Activated naive CD8-positive, alpha-beta T cell (primary cell): Measurements from ENCODE around the gene PPM1K.
"Not testable (repeated sequence)": the region's sequence is repeated elsewhere in the genome, so short reads cannot be mapped to it uniquely, and the experiment has no call there.

Experiments used
- H3K27ac Mint-ChIP-seq: one replicate; pipeline ENCODE4 v1.8.0; 2021; ENCODE audit warnings: mixed read lengths
- H3K27me3 Mint-ChIP-seq: one replicate; pipeline ENCODE4 v1.8.0; 2021; ENCODE audit warnings: mixed read lengths
- H3K36me3 Mint-ChIP-seq: one replicate; pipeline ENCODE4 v1.8.0; 2021; ENCODE audit warnings: mixed read lengths
- H3K4me1 Mint-ChIP-seq: one replicate; pipeline ENCODE4 v1.8.0; 2021; ENCODE audit warnings: low read depth, mixed read lengths
- H3K4me3 Mint-ChIP-seq: one replicate; pipeline ENCODE4 v1.8.0; 2021; ENCODE audit warnings: mild to moderate bottlenecking, mixed read lengths
- H3K9me3 Mint-ChIP-seq: one replicate; pipeline ENCODE4 v1.8.0; 2021; ENCODE audit warnings: low read depth, mixed read lengths

Gene PPM1K

DNA sequence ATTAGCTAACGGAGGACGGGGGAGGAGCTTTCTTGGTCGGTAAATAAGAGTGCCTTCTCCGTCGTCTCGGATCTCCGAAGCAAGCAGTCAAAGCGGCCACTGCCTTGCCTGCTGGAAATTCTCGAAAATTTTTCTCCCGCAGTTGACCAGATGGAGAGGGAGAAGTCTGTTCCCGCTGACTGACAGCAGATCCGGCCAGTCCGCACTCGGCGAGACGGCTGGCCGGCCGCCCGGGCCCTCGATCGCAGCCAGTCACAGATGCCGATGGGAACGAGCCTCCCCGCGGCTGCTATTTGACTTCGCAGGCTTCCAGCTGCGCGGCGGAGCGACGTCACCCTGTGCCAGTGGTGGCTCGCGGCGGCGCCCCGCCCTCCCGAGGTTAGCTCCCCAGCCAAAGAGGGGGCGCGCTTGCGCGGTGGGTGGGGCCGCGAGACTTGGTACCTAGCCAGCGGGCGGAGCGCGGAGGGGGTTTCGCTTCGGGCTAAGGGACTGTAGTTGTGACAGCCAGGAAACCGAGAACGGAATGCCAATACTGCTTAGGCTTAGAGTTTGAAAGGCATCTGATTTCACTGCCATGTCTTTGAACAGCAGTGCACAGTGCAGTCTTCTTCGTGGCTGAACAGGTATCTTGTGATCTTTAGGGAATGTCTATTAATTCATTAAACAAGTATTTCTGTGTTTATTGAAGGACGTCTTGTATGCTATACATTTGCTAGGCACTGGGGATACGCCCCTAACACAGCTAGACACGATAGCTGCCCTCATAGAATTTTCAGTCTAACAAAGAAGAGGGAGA lies at the start of gene PPM1K:
Gene PPM1K (minus strand): TSS at position 123 of the 796 bp plus-strand sequence. CDS start 5,978 bp downstream, outside the sequence.
- H3K9me3 Mint-ChIP-seq, result no peaks in the 10 kb centered on the region
- peak within 1 kb of the TSS; percentile 99 for H3K27ac Mint-ChIP-seq
- H3K36me3 Mint-ChIP-seq, result peaks cover 2% of the 10 kb centered on the region
- peak within 1 kb of the TSS; percentile 98 for H3K4me3 Mint-ChIP-seq
- H3K27me3 Mint-ChIP-seq, result no peaks in the 10 kb centered on the region
- H3K4me1 Mint-ChIP-seq, result peaks cover 46% of the 10 kb centered on the region

GRCh38 chr4:88333741-88334405 lies 49.5 kb upstream of the PPM1K start:
- Mint-ChIP-seq H3K27me3 (no peaks in the 10 kb centered on the region), H3K4me1 (peaks cover 7% of the 10 kb centered on the region), H3K4me3 (no peak overlapping the region), H3K36me3 (peaks cover 2% of the 10 kb centered on the region), H3K27ac (no peak overlapping the region), H3K9me3 (no peaks in the 10 kb centered on the region)

GRCh38 chr4:88327665-88328064 lies 43.3 kb upstream of the PPM1K start:
- no peak overlapping the region for H3K4me3 Mint-ChIP-seq
- no peaks in the 10 kb centered on the region for H3K9me3 Mint-ChIP-seq
- no peak overlapping the region for H3K27ac Mint-ChIP-seq
- peaks cover 2% of the 10 kb centered on the region for H3K27me3 Mint-ChIP-seq
- peaks cover 2% of the 10 kb centered on the region for H3K36me3 Mint-ChIP-seq
- no peaks in the 10 kb centered on the region for H3K4me1 Mint-ChIP-seq

- Mint-ChIP-seq H3K27ac (peak overlapping the region; percentile 94), H3K4me3 (peak overlapping the region; percentile 85), H3K27me3 (no peaks in the 10 kb centered on the region), H3K9me3 (no peaks in the 10 kb centered on the region), H3K4me1 (peaks cover 24% of the 10 kb centered on the region), H3K36me3 (no peaks in the 10 kb centered on the region)
Observed at GRCh38 chr4:88320780-88321373, 36.5 kb upstream of the PPM1K start.

DNA sequence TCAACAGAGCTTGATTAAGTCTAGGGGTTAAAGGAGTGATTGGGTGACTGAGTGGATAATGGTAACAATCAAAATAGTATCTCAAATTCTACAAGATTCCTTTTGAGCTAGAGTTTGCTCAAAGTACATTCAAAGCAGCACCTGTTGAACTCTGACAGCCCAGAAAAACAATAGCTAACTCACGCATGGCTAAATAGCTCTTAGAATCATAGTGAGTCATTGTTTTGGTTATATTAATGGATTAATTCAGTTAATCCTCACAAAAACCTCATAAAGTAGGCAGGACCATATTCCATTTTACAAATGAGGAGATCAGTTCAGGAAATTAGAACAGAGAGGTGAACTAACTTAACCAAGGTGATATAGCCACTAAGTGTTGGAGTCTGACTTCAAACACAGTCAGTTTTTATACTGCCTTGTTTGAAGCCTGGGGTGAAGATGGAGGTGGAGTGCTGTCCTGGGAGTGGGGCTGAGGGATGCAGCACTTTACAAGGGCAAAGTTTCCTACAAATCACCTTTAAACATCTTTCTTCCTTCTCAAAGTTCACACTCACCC lies 35.9 kb upstream of the PPM1K start:
- Mint-ChIP-seq H3K9me3 (no peaks in the 10 kb centered on the region), H3K36me3 (no peaks in the 10 kb centered on the region), H3K4me1 (peaks cover 24% of the 10 kb centered on the region), H3K27ac (peak overlapping the region; percentile 94), H3K27me3 (no peaks in the 10 kb centered on the region), H3K4me3 (peak overlapping the region; percentile 85)

GRCh38 chr4:88318751-88319350 lies 34.5 kb upstream of the PPM1K start:
- Mint-ChIP-seq H3K4me3 (no peak overlapping the region), H3K4me1 (peaks cover 24% of the 10 kb centered on the region)

GRCh38 chr4:88315460-88316017 lies 31.2 kb upstream of the PPM1K start:
- Mint-ChIP-seq H3K4me3 (no peak overlapping the region), H3K27me3 (no peaks in the 10 kb centered on the region), H3K36me3 (peaks cover 6% of the 10 kb centered on the region), H3K27ac (no peak overlapping the region), H3K4me1 (peaks cover 14% of the 10 kb centered on the region), H3K9me3 (peaks cover 5% of the 10 kb centered on the region)

More at GRCh38 chr4:88318751-88319350, 34.5 kb upstream of the PPM1K start:
- H3K36me3 Mint-ChIP-seq, result no peaks in the 10 kb centered on the region
- no peaks in the 10 kb centered on the region for H3K9me3 Mint-ChIP-seq
- no peak overlapping the region for H3K27ac Mint-ChIP-seq
- H3K27me3 Mint-ChIP-seq, result no peaks in the 10 kb centered on the region

DNA sequence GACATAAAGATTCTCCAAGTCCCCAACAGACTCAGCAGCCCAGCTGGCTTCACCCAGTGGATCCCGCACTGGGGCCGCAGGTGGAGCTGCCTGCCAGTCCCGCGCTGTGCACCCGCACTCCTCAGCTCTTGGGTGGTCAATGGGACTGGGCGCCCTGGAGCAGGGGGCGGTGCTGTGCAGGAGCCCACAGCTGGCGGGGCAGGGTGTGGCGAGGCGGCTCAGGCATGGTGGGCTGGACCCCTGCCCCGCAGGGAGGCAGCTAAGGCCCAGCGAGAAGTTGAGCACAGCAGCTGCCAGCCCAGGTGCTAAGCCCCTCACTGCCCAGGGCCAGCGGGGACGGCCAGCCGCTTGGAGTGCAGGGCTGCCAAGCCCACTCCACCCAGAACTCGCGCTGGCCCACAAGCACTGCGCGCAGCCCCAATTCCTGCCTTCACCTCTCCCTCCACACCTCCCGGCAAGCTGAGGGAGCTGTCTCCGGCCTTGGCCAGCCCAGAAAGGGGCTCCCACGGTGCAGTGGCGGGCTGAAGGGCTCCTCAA lies 28.8 kb upstream of the PPM1K start:
- H3K36me3 Mint-ChIP-seq, H3K9me3 Mint-ChIP-seq, H3K4me3 Mint-ChIP-seq, H3K27me3 Mint-ChIP-seq, H3K4me1 Mint-ChIP-seq, H3K27ac Mint-ChIP-seq: not testable (repeated sequence)

DNA sequence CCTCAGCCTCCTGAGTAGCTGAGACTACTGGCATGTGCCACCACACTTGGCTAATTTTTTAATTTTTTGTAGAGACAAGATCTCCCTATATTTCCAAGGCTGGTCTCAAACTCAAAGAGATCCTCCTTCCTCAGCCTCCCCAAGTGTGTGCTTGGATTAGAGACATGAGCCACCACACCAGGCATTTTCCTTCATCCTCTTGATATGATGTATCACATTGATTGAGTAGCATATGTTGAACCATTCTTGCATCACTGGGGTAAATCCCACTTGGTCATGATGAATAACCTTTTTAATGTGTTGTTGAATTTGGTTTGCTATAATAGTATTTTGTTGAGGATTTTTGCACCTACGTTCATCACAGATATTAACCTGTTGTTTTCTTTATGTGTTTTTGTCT lies 24.2 kb upstream of the PPM1K start:
- Mint-ChIP-seq H3K4me3 (no peak overlapping the region), H3K36me3 (peaks cover 6% of the 10 kb centered on the region), H3K27ac (no peak overlapping the region), H3K4me1 (no peaks in the 10 kb centered on the region), H3K9me3 (peaks cover 5% of the 10 kb centered on the region), H3K27me3 (no peaks in the 10 kb centered on the region)

DNA sequence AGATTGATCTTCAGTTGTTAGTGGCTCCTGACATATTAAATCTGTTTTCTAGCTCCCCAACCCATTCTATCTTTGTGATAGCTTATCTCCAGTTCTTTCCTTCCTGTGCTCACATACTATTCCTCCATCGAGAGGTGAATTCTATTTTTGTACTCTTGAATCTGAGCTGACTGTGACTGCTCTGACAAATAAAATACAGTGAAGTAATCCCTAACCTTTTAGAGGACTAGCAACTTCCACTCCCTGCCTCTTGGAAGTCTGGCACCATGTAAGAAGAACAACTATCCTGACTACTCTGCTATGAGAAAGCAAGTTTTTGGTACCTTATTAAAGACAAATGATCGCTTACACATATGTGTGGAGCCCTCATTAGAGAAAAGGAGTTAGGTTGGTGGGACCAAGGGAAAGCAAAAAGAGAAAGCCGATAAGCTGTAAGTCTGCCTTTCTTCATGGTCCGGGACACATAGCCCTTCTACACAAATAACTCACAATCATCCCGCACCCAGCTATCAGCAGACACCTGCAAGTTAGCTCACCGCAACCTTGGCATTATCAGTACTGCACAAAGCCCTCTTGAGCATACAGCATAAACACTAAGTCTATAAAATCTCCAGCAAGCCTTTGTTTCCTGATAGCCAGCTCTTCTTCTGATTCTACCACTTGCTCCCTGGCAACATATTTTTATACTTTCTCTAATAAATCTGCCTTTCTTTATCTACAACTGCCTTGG lies 13.5 kb upstream of the PPM1K start:
- H3K36me3 Mint-ChIP-seq, result peaks cover 6% of the 10 kb centered on the region
- H3K27me3 Mint-ChIP-seq, result no peaks in the 10 kb centered on the region
- H3K4me1 Mint-ChIP-seq, result no peaks in the 10 kb centered on the region
- no peak overlapping the region for H3K4me3 Mint-ChIP-seq
- no peaks in the 10 kb centered on the region for H3K9me3 Mint-ChIP-seq
- H3K27ac Mint-ChIP-seq, result no peak overlapping the region

DNA sequence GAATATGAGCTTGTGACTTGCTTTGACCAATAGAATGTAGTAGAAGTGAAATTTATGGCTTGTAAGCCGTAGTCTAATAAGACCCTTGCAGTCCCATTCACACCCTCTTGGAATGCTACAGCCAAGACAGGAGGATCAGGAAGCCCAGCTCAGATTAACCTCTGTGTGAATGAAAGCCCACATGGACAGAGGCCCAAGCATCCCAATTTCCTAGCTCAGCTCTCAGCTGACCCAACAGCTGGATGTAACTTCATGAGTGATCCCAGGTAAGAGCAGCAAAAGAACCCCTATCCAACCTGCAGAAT lies 12.8 kb upstream of the PPM1K start:
- Mint-ChIP-seq H3K27ac (no peak overlapping the region), H3K4me1 (no peaks in the 10 kb centered on the region), H3K36me3 (peaks cover 6% of the 10 kb centered on the region), H3K9me3 (no peaks in the 10 kb centered on the region), H3K4me3 (no peak overlapping the region), H3K27me3 (no peaks in the 10 kb centered on the region)

DNA sequence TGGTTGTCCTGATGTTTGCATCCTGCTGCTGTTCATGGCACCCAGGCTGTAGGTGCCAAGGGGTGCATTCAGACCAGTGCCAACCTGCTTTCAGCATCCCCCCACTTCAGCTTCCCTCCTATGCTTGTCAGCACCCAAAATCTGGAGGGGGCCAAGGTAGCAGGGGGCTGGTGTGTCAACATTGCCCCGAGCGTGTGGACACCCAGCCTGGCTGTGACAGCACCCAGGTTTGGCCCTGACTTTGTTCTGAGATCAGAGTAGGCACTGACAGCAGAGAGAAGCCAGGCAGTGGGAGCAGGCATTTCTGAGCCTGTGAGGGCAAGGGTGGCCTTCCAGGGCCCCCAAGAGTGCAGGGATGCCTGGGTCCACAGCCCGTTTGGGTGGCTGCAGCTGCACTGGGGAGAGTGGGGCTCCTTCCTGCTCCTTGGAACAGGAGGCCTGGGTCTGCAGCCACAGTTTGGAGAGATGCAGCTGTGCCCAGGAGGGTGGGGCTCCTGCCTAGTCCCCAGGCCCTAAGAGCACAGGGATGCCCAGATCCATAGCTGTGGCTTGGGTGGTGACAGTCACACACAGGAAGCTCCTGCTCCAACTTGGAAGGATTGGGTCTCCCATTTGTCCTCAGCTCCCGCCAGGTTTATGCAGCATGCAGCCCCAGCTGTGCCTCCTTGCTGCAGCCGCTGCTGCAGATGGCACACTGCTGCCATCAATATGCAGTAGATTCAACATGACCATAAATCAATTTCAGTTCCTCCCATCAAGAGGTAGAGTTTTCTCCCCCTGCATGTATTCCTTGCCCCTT lies 12.3 kb upstream of the PPM1K start:
- Mint-ChIP-seq H3K36me3 (peaks cover 6% of the 10 kb centered on the region), H3K4me1 (no peaks in the 10 kb centered on the region), H3K9me3 (no peaks in the 10 kb centered on the region), H3K4me3 (no peak overlapping the region), H3K27ac (no peak overlapping the region), H3K27me3 (no peaks in the 10 kb centered on the region)

DNA sequence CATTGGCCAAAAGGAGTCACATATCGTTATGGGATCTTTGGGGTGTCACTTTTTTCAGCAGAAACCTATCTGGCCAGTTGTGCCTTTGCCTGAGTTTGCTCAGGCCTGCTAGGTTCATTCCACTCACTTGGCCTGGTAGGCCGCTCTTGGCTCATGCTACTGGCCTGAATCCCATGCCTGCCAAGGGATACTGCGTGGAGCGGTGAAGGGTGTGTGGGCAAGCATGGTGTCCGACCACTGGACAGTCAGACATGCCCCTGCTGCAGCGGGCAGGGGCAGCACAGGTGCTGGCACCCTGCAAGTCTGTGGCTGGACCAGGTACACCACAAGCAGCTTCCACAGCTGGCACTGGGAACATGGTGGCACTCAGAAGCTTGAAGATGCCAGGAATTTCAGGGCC lies 11.3 kb upstream of the PPM1K start:
- H3K27me3 Mint-ChIP-seq, result no peaks in the 10 kb centered on the region
- H3K36me3 Mint-ChIP-seq, result no peaks in the 10 kb centered on the region
- H3K4me1 Mint-ChIP-seq, result no peaks in the 10 kb centered on the region
- no peak overlapping the region for H3K27ac Mint-ChIP-seq
- no peaks in the 10 kb centered on the region for H3K9me3 Mint-ChIP-seq
- no peak overlapping the region for H3K4me3 Mint-ChIP-seq
